ENCODE data around the gene DNAJC5. TPM values are rescaled to one million over a fixed set of nuclear protein-coding genes. Genes with fewer than 3 reads are reported as not detected.

Gene DNAJC5
- total RNA-seq, 1 donor: 26.0 TPM

DNA sequence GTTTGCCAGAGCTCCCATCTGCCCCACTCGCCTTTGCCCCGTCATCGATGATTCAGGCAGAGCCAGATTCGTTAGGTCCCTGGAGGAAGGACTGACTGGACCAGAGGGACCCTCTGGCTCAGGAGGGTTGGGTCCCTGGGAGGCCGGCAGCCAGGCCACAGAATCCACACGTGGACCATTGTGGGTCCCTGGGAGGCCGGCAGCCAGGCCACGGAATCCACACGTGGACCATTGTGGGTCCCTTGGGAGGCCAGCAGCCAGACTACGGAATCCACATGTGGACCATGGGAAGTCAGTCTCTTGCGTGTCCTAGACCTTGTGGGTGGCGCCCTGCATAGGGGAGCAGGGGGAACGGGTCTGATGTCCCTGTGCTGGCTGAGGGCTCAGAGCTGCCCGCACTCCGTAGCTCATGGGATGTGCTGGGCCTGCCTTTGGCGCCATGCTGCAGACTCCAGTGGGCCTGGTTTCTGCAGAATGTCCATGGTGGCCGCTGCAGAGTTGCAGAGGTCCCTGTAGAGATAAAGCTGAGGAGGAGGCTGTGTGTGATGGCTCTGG, 37.8 kb downstream of the DNAJC5 start:
- no peaks in the 10 kb centered on the region for H3K4me1 ChIP-seq (ENCODE audit: insufficient read depth, low read length)

DNA sequence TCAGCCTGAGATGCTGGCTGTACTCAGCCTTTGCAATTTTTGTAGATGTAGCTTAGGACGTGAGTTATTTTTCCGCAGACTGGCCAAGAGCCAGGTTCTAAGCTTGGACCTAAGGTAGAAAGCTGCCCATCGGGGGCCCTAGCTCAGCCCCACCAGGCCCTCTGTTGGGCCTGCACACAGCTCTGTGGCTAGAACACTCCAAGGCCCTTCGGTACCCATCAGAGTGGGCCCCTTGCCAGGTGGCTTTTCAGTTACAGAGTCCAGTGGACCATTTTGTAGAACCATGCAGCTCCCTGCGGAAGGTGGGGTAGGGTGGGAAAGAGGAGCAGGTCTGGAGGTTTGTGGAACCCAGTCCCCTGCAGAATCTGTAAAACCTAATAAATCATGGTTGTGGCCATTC, 38.7 kb downstream of the DNAJC5 start:
- H3K4me3 ChIP-seq (ENCODE audit: low read length): no peak overlapping the region
- no peaks in the 10 kb centered on the region for H3K4me1 ChIP-seq (ENCODE audit: insufficient read depth, low read length)
- no peaks in the 10 kb centered on the region for H3K9me3 ChIP-seq (ENCODE audit: low read depth, low read length)
- no peaks in the 10 kb centered on the region for H3K27me3 ChIP-seq (ENCODE audit: insufficient read depth, low read length)

More for the DNA sequence above, 37.8 kb downstream of the DNAJC5 start:
- Histone ChIP-seq H3K9me3 (ENCODE audit: low read depth, low read length) (no peaks in the 10 kb centered on the region), H3K27me3 (ENCODE audit: insufficient read depth, low read length) (no peaks in the 10 kb centered on the region), H3K4me3 (ENCODE audit: low read length) (no peak overlapping the region)

- H3K27me3 ChIP-seq (ENCODE audit: insufficient read depth, low read length): no peaks in the 10 kb centered on the region
- H3K4me1 ChIP-seq (ENCODE audit: insufficient read depth, low read length): no peaks in the 10 kb centered on the region
- H3K4me3 ChIP-seq (ENCODE audit: low read length): no peak overlapping the region
- no peaks in the 10 kb centered on the region for H3K9me3 ChIP-seq (ENCODE audit: low read depth, low read length)
Observed at GRCh38 chr20:63934271-63935068, 39.5 kb downstream of the DNAJC5 start.

DNA sequence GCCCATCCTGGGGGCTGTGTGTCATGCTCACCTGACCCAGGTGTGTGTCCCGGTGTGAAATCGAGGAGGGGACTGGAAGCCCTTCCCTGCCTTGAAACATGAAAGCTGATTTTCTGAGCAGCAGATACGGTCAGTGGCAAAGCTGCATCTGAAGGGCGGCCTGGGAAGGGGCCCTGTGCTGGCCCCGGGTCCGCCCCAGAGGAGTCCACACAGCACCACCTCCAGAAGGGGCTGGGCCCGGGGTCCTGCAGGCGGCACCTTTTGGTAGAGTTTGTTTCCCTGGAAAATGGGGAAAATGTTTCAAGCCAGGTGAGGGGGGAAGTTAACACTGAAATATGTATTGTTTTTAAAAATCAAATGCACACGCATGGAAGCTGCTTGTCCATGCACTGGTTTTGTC, 40.5 kb downstream of the DNAJC5 start:
- no peaks in the 10 kb centered on the region for H3K27me3 ChIP-seq (ENCODE audit: insufficient read depth, low read length)
- H3K4me3 ChIP-seq (ENCODE audit: low read length): no peak overlapping the region
- peaks cover 2% of the 10 kb centered on the region for H3K4me1 ChIP-seq (ENCODE audit: insufficient read depth, low read length)
- no peaks in the 10 kb centered on the region for H3K9me3 ChIP-seq (ENCODE audit: low read depth, low read length)

DNA sequence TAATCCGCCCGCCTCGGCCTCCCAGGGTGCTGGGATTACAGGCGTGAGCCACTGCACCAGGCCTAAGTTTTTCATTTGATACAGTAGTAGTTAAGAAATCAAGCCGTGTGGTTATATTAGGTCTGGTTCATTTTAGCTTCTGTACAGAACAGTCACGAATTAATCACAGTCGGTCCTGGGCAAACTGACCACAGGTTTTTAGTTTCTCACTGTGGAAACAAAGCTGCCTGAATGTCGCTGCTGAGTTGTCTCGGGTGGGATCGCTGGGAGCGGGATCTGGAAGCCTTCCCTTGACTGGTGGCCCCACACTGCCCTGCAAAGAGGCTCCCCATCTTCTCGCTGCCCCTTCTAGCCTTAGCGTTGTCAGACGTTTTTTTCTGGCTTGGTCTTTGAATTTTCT, 42.7 kb downstream of the DNAJC5 start:
- Histone ChIP-seq H3K4me3 (ENCODE audit: low read length) (no peak overlapping the region), H3K4me1 (ENCODE audit: insufficient read depth, low read length) (peaks cover 18% of the 10 kb centered on the region), H3K9me3 (ENCODE audit: low read depth, low read length) (no peaks in the 10 kb centered on the region), H3K27me3 (ENCODE audit: insufficient read depth, low read length) (no peaks in the 10 kb centered on the region)

DNA sequence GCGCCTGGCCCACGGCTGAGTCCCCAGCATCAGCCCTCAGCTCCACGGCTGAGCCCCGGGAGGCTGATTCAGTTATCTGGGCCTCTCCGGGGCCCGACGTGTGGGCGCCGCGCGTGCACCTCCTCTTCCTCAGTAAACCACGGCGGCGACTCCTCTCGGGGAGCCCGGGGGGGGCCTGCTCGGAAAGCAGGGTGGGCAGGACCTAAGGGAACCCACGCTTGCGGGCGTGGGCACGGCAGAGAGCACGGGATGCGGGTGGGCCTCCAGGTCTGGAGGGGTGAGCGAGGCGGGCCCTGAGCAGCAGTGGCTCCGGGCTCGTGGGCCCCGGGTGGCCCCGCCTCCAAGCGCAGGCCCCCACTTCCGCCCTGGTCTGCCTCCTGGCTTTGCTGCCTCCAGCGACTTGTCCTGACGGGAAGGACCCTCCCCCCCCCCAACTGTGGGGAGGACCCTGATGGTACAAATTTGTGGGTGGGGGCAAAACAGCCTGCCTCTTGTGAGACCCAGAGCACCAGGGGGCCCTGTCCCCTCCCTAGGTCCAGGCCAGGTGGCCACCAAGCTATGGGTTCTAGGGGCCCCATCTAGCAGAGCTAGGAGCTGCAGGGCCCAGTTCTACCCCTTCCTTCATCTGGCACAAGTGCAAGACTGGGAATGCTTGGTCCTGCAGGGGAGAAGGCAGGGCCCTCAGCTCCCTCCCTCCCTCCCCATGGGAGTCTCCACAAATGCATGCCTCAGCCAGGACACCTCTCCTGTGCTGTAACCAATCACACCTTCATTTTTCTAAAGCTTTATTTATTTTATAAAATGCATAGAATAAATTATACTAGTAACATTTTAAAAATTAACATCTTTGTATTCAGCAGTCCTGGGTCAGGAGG, 44.4 kb downstream of the DNAJC5 start:
- peaks cover 26% of the 10 kb centered on the region for H3K4me1 ChIP-seq (ENCODE audit: insufficient read depth, low read length)
- no peaks in the 10 kb centered on the region for H3K9me3 ChIP-seq (ENCODE audit: low read depth, low read length)
- no peaks in the 10 kb centered on the region for H3K27me3 ChIP-seq (ENCODE audit: insufficient read depth, low read length)
- H3K4me3 ChIP-seq (ENCODE audit: low read length): no peak overlapping the region

DNA sequence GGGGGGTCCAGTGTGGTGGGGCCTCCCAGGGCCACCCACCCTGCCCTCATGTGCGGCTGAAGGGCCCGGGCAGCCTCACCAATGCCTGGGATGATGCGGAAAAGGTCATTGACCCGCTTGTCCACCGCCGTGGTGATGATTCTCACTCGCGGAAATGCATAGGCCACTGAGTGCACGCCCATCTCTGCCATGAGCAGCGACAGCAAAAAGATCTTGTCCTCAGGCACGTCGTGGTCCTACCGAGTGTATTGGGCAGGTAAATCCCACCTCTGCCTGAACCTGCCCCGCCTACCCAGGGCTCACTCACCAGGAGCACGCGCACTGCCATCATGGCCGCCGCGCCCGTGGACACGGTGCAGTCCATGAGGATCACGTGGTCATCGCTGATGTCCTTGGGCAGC, 45.1 kb downstream of the DNAJC5 start:
- no peaks in the 10 kb centered on the region for H3K27me3 ChIP-seq (ENCODE audit: insufficient read depth, low read length)
- H3K4me3 ChIP-seq (ENCODE audit: low read length): no peak overlapping the region
- peaks cover 26% of the 10 kb centered on the region for H3K4me1 ChIP-seq (ENCODE audit: insufficient read depth, low read length)
- H3K9me3 ChIP-seq (ENCODE audit: low read depth, low read length): no peaks in the 10 kb centered on the region

- no peaks in the 10 kb centered on the region for H3K9me3 ChIP-seq (ENCODE audit: low read depth, low read length)
- no peak overlapping the region for H3K4me3 ChIP-seq (ENCODE audit: low read length)
- peaks cover 26% of the 10 kb centered on the region for H3K4me1 ChIP-seq (ENCODE audit: insufficient read depth, low read length)
- no peaks in the 10 kb centered on the region for H3K27me3 ChIP-seq (ENCODE audit: insufficient read depth, low read length)
Observed at GRCh38 chr20:63940472-63941266, 45.7 kb downstream of the DNAJC5 start.

- H3K4me3 ChIP-seq (ENCODE audit: low read length): no peak overlapping the region
- no peaks in the 10 kb centered on the region for H3K9me3 ChIP-seq (ENCODE audit: low read depth, low read length)
- H3K4me1 ChIP-seq (ENCODE audit: insufficient read depth, low read length): peaks cover 26% of the 10 kb centered on the region
- no peaks in the 10 kb centered on the region for H3K27me3 ChIP-seq (ENCODE audit: insufficient read depth, low read length)
Observed at GRCh38 chr20:63941282-63942081, 46.6 kb downstream of the DNAJC5 start.

DNA sequence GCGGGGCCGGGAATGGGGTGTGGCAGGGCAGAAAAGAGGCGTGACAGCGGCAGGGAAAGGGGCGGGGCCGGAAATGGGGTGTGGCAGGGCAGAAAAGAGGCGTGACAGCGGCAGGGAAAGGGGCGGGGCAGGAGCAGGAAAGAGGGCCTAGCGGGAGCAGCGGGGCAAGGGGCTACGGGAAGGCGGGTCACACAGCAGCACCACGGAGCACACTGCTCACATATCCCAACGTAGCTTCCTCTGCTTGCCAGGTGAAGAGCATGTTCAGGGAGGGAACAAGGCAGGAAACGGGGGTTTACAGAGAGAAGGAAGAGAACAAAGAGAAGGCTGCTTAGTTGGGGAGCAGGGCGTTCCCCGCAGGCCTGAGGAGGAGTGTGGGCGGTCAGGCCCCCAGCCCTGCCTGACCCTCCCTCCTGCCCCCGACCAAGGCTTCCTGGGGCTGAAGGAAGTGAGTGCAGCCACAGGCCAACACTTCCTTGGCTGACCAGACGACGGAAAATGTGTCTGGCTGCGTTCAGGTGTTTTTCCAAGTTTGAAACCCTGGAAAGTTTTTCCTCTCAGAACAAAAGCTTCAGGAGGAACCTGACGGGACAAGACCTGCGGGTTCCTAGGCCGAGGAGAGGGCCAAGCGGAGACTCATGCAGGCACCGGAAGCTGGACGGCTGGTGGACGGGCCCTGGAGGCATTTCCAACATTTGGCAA, 47.5 kb downstream of the DNAJC5 start:
- no peaks in the 10 kb centered on the region for H3K27me3 ChIP-seq (ENCODE audit: insufficient read depth, low read length)
- no peak overlapping the region for H3K4me3 ChIP-seq (ENCODE audit: low read length)

DNA sequence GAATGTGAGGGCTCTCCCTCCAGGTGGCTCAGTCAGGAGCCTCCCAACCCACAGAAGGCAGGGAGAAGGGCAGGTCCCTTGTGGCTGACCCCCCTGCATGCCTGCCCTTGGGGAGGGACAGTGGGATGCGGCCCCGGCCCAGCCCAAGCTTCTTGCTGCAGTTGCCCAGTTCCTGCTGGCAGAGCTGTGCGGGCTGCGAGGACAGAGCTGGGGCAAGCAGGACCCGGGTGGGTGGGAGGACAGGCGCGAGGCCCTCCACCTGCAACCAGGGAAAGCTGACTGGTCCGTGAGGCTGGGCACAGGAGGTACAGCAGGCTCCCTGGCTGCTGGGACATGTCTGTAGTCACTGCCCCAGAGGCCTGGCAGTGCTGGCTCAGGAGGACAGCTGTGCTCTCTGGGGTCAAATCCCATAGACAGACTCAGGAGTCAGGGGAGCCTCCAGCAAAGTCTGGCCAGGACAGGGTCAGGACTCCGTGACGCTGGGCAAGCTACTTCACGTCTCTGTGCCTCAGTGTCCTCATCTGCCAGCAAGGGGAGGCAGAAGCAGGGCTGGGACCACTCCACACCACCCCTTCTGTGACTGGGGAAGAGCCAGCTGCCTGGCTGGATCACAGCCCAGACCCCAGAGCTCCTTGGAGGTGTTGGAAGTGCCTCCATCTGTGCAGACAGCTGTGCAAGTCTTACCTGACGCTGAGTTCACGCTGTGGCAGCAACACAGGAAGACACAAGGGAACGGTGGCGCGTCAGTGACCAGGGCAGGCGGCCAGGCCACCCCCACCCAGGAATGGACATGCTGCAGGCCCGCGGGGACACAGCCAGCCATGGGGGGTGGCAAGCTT, 48.3 kb downstream of the DNAJC5 start:
- Histone ChIP-seq H3K4me3 (ENCODE audit: low read length) (no peak overlapping the region), H3K4me1 (ENCODE audit: insufficient read depth, low read length) (peaks cover 40% of the 10 kb centered on the region), H3K9me3 (ENCODE audit: low read depth, low read length) (no peaks in the 10 kb centered on the region), H3K27me3 (ENCODE audit: insufficient read depth, low read length) (no peaks in the 10 kb centered on the region)

More for the DNA sequence above, 47.5 kb downstream of the DNAJC5 start:
- no peaks in the 10 kb centered on the region for H3K9me3 ChIP-seq (ENCODE audit: low read depth, low read length)
- H3K4me1 ChIP-seq (ENCODE audit: insufficient read depth, low read length): peaks cover 32% of the 10 kb centered on the region

DNA sequence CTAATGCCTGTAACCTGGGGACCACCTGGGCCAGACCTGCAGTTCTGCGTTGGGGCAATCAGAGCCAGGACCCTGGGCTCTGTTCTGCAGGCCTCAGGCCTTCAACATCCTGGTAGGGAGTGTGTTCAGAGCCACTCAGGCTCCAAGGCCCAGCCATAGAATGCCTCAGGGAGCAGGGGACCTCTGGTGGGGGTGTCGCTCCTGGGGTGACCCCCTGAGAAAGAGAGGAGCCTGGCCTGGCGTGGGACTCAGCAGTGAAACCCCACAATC, 48.8 kb downstream of the DNAJC5 start:
- Histone ChIP-seq H3K4me1 (ENCODE audit: insufficient read depth, low read length) (peaks cover 45% of the 10 kb centered on the region), H3K27me3 (ENCODE audit: insufficient read depth, low read length) (no peaks in the 10 kb centered on the region), H3K9me3 (ENCODE audit: low read depth, low read length) (no peaks in the 10 kb centered on the region), H3K4me3 (ENCODE audit: low read length) (no peak overlapping the region)

All from mononuclear cell (primary cell).